Hepatocyte (in vitro differentiated cells): Measurements from ENCODE around the gene DHCR24. TPM values are rescaled to one million over a fixed set of nuclear protein-coding genes. Genes with fewer than 3 reads are reported as not detected.

Source experiments
- DNase-seq: peaks from one replicate; pipeline ENCODE4 v3.0.0-alpha.2; 2016; ENCODE audit warnings: low spot score
- H2AFZ ChIP-seq: fragments of 200-600 bp; sonication (generic); 2 replicates; pipeline ENCODE4 v1.6.0; 2016; ENCODE audit warnings: antibody characterized with exemption, mild to moderate bottlenecking
- H3K27ac ChIP-seq: fragments of 200-600 bp; sonication (generic); 2 replicates; pipeline ENCODE4 v1.5.1; 2016; ENCODE audit warnings: mild to moderate bottlenecking
- H3K27me3 ChIP-seq: fragments of 200-600 bp; sonication (generic); 2 replicates; pipeline ENCODE4 v1.6.1; 2016
- H3K36me3 ChIP-seq: fragments of 200-600 bp; sonication (generic); replicated peaks from 2 replicates; pipeline ENCODE4 v1.5.1; 2016; ENCODE audit warnings: low read depth; ENCODE audit not compliant: insufficient read depth
- H3K4me1 ChIP-seq: fragments of 200-600 bp; sonication (generic); 2 replicates; pipeline ENCODE4 v1.5.1; 2016; ENCODE audit warnings: mild to moderate bottlenecking, moderate library complexity; ENCODE audit not compliant: insufficient read depth
- H3K4me2 ChIP-seq: fragments of 200-600 bp; sonication (generic); 2 replicates; pipeline ENCODE4 v1.6.0; 2016
- H3K4me3 ChIP-seq: fragments of 200-600 bp; sonication (generic); 2 replicates; pipeline ENCODE4 v1.5.1; 2016; ENCODE audit warnings: mild to moderate bottlenecking
- H3K79me2 ChIP-seq: fragments of 200-600 bp; sonication (generic); 2 replicates; pipeline ENCODE4 v1.6.0; 2017; ENCODE audit warnings: mild to moderate bottlenecking
- H3K9me2 ChIP-seq: fragments of 200-600 bp; sonication (generic); replicated peaks from 2 replicates; pipeline ENCODE4 v1.6.0; 2017; ENCODE audit warnings: mild to moderate bottlenecking; ENCODE audit not compliant: insufficient read depth
- H3K9me3 ChIP-seq: fragments of 200-600 bp; sonication (generic); 2 replicates; pipeline ENCODE4 v1.5.1; 2016; ENCODE audit warnings: low read depth, mild to moderate bottlenecking
- H4K20me1 ChIP-seq: fragments of 200-600 bp; sonication (generic); 2 replicates; pipeline ENCODE4 v1.6.0; 2016; ENCODE audit warnings: mild to moderate bottlenecking; ENCODE audit not compliant: insufficient read depth, poor library complexity, severe bottlenecking
- CTCF ChIP-seq: fragments of 200-600 bp; sonication (generic); IDR thresholded peaks from 2 replicates; pipeline ENCODE4 v1.5.1; 2016; ENCODE audit warnings: antibody characterized with exemption, mild to moderate bottlenecking; ENCODE audit not compliant: poor library complexity
- EZH2 ChIP-seq: fragments of 200-600 bp; sonication (generic); IDR thresholded peaks from 2 replicates; pipeline ENCODE4 v1.6.1; 2016; ENCODE audit warnings: antibody characterized with exemption, mild to moderate bottlenecking, borderline replicate concordance
- EZH2phosphoT487 ChIP-seq: fragments of 200-600 bp; sonication (generic); IDR thresholded peaks from one replicate; pipeline ENCODE4 v1.6.1; 2018; ENCODE audit warnings: antibody characterized with exemption, mild to moderate bottlenecking, low read depth, moderate library complexity; ENCODE audit not compliant: unreplicated experiment, severe bottlenecking
- WGBS: methylation state at CpG from one replicate; pipeline ENCODE4 v1.1.6; 2016; ENCODE audit warnings: low lambda C conversion rate; ENCODE audit errors: missing lambda C conversion rate; 5-methylcytosine and 5-hydroxymethylcytosine counted together
- polyA plus RNA-seq: library from polyadenylated mRNA; unstranded; fragments of >200 nt; fragmentation: Nextera tagmentation; extraction: Ambion mirVana; gene quantifications from 2 replicates; pipeline ENCODE4 v1.2.1, GENCODE V29; 2016
- total RNA-seq: library from RNA; depleted of rRNA; stranded (reverse); fragments of >200 nt; gene quantifications from 2 replicates; pipeline ENCODE4 v1.2.3, GENCODE V29; 2014

DHCR24 gene
- total and polyA plus RNA-seq, 2 experiments from 2014 or later, result 282 to 318 TPM

GRCh38 chr1:54853096-54853792 lies 33.8 kb downstream of the DHCR24 start:
- TF ChIP-seq EZH2phosphoT487 (no peak), CTCF (no peak), EZH2 (no peak)
- Histone ChIP-seq H3K4me1 (no peaks in the 10 kb centered on the region), H3K9me2 (no peaks in the 10 kb centered on the region), H4K20me1 (peaks cover 4% of the 10 kb centered on the region), H3K4me3 (no peak overlapping the region), H3K27me3 (no peaks in the 10 kb centered on the region), H3K27ac (no peak overlapping the region), H2AFZ (no peak overlapping the region), H3K4me2 (no peak overlapping the region), H3K79me2 (no peaks in the 10 kb centered on the region), H3K9me3 (no peaks in the 10 kb centered on the region), H3K36me3 (no peaks in the 10 kb centered on the region)
- WGBS, result 92% methylated on average over 9 of the region's 9 CpGs
- DNase-seq, result no peak

- no peaks in the 10 kb centered on the region for H3K4me1 ChIP-seq
- 88% methylated on average over 15 of the region's 17 CpGs for WGBS
- H3K79me2 ChIP-seq, result no peaks in the 10 kb centered on the region
- no peak overlapping the region for H3K27ac ChIP-seq
- no peak for DNase-seq
- no peaks in the 10 kb centered on the region for H3K9me2 ChIP-seq
- no peak overlapping the region for H3K4me2 ChIP-seq
- no peaks in the 10 kb centered on the region for H3K9me3 ChIP-seq
- no peak overlapping the region for H2AFZ ChIP-seq
- no peaks in the 10 kb centered on the region for H3K36me3 ChIP-seq
- peaks cover 4% of the 10 kb centered on the region for H4K20me1 ChIP-seq
- no peak overlapping the region for H3K4me3 ChIP-seq
- no peaks in the 10 kb centered on the region for H3K27me3 ChIP-seq
- no peak for TF ChIP-seq EZH2
- TF ChIP-seq EZH2phosphoT487, result no peak
- no peak for TF ChIP-seq CTCF
Measured at GRCh38 chr1:54851936-54852524, 35.0 kb downstream of the DHCR24 start.

GRCh38 chr1:54851406-54851805 lies 35.6 kb downstream of the DHCR24 start:
- H3K27me3 ChIP-seq, result no peaks in the 10 kb centered on the region
- H3K27ac ChIP-seq, result peak overlapping the region; percentile 58
- no peaks in the 10 kb centered on the region for H3K36me3 ChIP-seq
- no peak overlapping the region for H3K4me2 ChIP-seq
- 95% methylated on average over 9 of the region's 9 CpGs for WGBS
- H4K20me1 ChIP-seq, result peaks cover 4% of the 10 kb centered on the region
- H3K4me3 ChIP-seq, result no peak overlapping the region
- no peak overlapping the region for H2AFZ ChIP-seq
- H3K9me2 ChIP-seq, result no peaks in the 10 kb centered on the region
- no peaks in the 10 kb centered on the region for H3K79me2 ChIP-seq
- DNase-seq, result no peak
- no peak for TF ChIP-seq EZH2
- no peak for TF ChIP-seq CTCF
- no peak for TF ChIP-seq EZH2phosphoT487
- H3K4me1 ChIP-seq, result no peaks in the 10 kb centered on the region
- no peaks in the 10 kb centered on the region for H3K9me3 ChIP-seq
